Right atrium auricular region (tissue), 2 donors: ENCODE measurements around the gene VASH2. TPM values are rescaled to one million over a fixed set of nuclear protein-coding genes. Genes with fewer than 3 reads are reported as not detected.

Source experiments
- DNase-seq: peaks from one replicate; pipeline ENCODE4 v3.0.0-alpha.2; 2019; ENCODE audit warnings: low spot score
- H3K27ac ChIP-seq, 2 donors: fragments of 200-600 bp; sonication (generic); 1 replicate in 1 of 2; 2 replicates in 1 of 2; pipeline ENCODE4 v1.5.1; 2016 to 2019
- H3K27me3 ChIP-seq, 2 donors: fragments of 200-600 bp; sonication (generic); one replicate each; pipeline versions ENCODE4 v1.5.1 to v1.6.0; 2017 to 2019
- H3K36me3 ChIP-seq: fragments of 200-600 bp; sonication (generic); one replicate; pipeline ENCODE4 v1.5.1; 2016
- H3K4me1 ChIP-seq, 2 donors: fragments of 200-600 bp; sonication (generic); one replicate each; pipeline versions ENCODE4 v1.5.1 to v1.6.0; 2017 to 2019
- H3K4me3 ChIP-seq, 2 donors: fragments of 200-600 bp; sonication (generic); 1 replicate in 1 of 2; 2 replicates in 1 of 2; pipeline ENCODE4 v1.5.1; 2017 to 2019; ENCODE audit warnings: mild to moderate bottlenecking in 1 of 2, moderate library complexity in 1 of 2
- H3K9me3 ChIP-seq, 2 donors: fragments of 200-600 bp; sonication (generic); one replicate each; pipeline ENCODE4 v1.5.1; 2019
- total RNA-seq, 2 donors: library from RNA; depleted of rRNA; stranded (reverse); fragments of >200 nt; gene quantifications; one replicate each; pipeline ENCODE4 v1.1.0, GENCODE V29; 2016
- TF ChIP-seq, protein P1 (sequence below), 2 donors: fragments of 200-600 bp; sonication (generic); IDR thresholded peaks; one replicate each; pipeline ENCODE4 v1.5.1; 2019; ENCODE audit warnings: antibody characterized with exemption in 2 of 2

VASH2 gene
- total RNA-seq, 2 donors from 2014 or later = 0.47 to 0.82 TPM

DNA sequence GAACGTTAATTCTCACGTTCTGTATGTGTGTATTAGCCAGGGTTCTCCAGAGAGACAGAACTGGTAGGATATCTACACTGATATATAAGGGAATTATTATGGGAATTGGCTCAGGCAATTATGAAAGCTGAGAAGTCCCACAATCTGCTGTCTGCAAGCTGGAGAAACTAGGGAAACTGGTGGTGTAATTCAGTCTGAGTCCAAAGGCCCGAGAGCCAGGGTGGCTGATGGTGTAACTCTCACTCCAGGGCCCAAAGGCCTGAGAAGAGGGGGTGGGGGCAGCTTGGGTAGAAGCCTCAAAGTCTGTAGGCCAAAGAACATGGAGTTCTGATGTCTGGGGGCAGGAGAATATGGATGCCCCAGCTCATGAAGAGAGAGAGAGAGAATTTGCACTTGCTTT lies 13.3 kb upstream of the VASH2 start:
- Histone ChIP-seq H3K27ac (no peak overlapping the region), H3K36me3 (no peaks in the 10 kb centered on the region), H3K27me3 (no peaks in the 10 kb centered on the region), H3K4me3 (no peak overlapping the region), H3K4me1 (no peaks in the 10 kb centered on the region), H3K9me3 (peaks cover 0 to 25% of the 10 kb centered on the region in 2 donors)
- DNase-seq = no peak
- TF ChIP-seq, protein P1, sequence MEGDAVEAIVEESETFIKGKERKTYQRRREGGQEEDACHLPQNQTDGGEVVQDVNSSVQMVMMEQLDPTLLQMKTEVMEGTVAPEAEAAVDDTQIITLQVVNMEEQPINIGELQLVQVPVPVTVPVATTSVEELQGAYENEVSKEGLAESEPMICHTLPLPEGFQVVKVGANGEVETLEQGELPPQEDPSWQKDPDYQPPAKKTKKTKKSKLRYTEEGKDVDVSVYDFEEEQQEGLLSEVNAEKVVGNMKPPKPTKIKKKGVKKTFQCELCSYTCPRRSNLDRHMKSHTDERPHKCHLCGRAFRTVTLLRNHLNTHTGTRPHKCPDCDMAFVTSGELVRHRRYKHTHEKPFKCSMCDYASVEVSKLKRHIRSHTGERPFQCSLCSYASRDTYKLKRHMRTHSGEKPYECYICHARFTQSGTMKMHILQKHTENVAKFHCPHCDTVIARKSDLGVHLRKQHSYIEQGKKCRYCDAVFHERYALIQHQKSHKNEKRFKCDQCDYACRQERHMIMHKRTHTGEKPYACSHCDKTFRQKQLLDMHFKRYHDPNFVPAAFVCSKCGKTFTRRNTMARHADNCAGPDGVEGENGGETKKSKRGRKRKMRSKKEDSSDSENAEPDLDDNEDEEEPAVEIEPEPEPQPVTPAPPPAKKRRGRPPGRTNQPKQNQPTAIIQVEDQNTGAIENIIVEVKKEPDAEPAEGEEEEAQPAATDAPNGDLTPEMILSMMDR (IDR thresholded peaks at IDR 0.05) = no peak

DNA sequence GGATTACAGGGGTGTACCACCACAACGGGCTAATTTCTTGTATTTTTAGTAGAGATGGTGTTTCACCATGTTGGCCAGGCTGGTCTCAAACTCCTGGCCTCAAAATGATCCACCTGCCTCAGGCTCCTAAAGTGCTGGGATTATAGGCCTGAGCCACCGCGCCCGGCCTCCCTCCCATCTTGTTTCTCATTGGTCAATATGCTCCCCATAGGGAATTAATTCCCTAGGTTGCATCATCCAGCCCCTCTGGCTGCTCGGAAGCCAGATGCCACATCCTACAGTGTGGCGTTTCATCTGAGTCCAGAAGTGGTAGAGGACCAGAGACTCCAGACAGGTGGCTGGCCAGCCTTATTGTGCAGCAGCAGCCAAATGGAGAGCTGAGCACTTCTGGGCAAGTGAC lies 11.5 kb upstream of the VASH2 start:
- Histone ChIP-seq H3K4me1 (no peaks in the 10 kb centered on the region), H3K27ac (no peak overlapping the region), H3K36me3 (no peaks in the 10 kb centered on the region), H3K4me3 (no peak overlapping the region), H3K9me3 (peaks cover 0 to 25% of the 10 kb centered on the region in 2 donors), H3K27me3 (no peaks in the 10 kb centered on the region)
- no peak for DNase-seq
- TF ChIP-seq, protein P1 (IDR thresholded peaks at IDR 0.05) = no peak

DNA sequence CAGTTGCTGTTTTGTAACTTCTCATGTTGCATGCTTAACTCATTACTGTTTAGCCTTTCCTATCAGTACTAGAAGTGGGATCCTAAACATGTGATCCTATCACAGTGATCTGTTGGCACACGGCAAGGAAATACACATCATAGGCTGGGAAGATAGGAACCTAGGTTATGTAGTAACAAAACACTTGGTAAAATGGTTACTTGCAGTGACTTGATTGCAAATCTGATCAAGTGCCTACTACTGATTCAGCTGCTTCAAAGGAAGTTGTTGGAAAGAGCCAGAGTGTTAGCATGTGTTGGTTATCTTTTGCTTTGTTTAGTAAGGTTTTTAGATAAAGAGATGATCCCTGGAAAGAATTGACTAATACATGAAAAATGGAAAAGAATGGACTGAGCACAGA lies 8.9 kb upstream of the VASH2 start:
- H3K4me3 ChIP-seq = no peak overlapping the region
- DNase-seq = no peak
- peaks cover 0 to 25% of the 10 kb centered on the region in 2 donors for H3K9me3 ChIP-seq
- H3K36me3 ChIP-seq = no peaks in the 10 kb centered on the region
- TF ChIP-seq, protein P1 (IDR thresholded peaks at IDR 0.05) = no peak
- no peak overlapping the region for H3K27ac ChIP-seq
- no peaks in the 10 kb centered on the region for H3K4me1 ChIP-seq
- H3K27me3 ChIP-seq = no peaks in the 10 kb centered on the region

- Histone ChIP-seq H3K36me3 (no peaks in the 10 kb centered on the region), H3K27ac (no peak overlapping the region), H3K4me3 (no peak overlapping the region), H3K4me1 (no peaks in the 10 kb centered on the region), H3K27me3 (no peaks in the 10 kb centered on the region), H3K9me3 (peaks cover 0 to 25% of the 10 kb centered on the region in 2 donors)
- DNase-seq = no peak
- TF ChIP-seq, protein P1 (IDR thresholded peaks at IDR 0.05) = no peak
Observed at GRCh38 chr1:212942679-212943392, 7.5 kb upstream of the VASH2 start.

DNA sequence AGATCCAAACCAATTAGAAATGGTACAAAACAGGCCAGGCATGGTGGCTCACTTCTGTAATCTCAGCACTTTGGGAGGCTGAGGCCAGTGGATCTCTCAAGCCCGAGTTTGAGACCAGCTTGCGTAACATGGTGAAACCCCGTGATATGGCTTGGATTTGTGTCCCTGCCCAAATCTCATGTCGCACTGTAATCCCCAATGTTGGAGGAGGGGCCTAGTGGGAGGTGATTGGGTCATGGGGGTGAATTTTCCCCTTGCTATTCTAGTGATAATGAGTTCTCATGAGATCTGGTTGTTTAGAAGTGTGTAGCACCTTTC lies 7.0 kb upstream of the VASH2 start:
- Histone ChIP-seq H3K9me3 (peaks cover 0 to 25% of the 10 kb centered on the region in 2 donors), H3K27ac (no peak overlapping the region), H3K4me1 (no peaks in the 10 kb centered on the region), H3K4me3 (no peak overlapping the region), H3K36me3 (no peaks in the 10 kb centered on the region), H3K27me3 (no peaks in the 10 kb centered on the region)
- TF ChIP-seq, protein P1 (IDR thresholded peaks at IDR 0.05) = no peak
- no peak for DNase-seq
